Stimulated activated CD4-positive, alpha-beta T cell treated with anti-CD3 and anti-CD28 coated beads, Interleukin-12 subunit alpha, Interleukin-12 subunit beta, amount 100 ng/mL, for 4 hours (primary cell): ENCODE data around the gene CCDC159.
"Not testable (repeated sequence)": the region's sequence is repeated elsewhere in the genome, so short reads cannot be mapped to it uniquely, and the experiment has no call there.

ENCODE experiments used
- DNase-seq: peaks from one replicate; pipeline ENCODE4 v3.0.0-alpha.2; 2020

CCDC159 gene

DNA sequence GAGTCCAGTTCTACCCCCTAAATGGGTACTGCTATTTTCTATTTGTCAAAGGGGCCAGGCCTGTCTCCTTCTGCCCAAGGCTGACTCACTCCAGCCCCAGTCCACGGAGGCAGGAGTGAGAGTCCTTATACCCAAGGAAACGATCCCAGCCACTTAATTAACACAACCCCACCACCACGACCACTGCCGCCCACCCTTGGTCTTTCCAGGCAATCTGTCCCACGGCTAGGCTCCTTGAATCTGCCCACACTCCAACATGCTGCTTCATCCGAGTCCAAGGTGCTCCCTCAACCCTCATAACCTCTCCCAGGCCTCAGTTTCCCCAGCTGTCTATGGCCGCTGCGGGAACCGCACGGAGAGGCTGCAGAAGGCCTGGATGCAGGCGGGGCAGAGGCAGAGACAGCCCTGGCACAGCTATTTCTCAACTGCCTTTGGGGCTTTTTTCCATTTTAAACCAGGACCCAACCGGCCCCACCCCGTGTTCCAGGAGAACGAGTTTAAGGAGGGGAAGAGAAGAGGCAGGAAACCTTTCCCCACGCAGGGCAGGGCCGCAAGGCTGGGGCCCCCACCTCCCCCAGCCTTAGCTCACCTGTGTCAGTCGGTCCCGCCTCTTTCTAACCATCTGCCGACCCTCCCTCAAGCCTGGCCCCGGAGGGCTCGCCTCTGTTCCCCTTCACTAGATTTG is 7.6 kb upstream of the CCDC159 start:
- DNase-seq: no peak

DNA sequence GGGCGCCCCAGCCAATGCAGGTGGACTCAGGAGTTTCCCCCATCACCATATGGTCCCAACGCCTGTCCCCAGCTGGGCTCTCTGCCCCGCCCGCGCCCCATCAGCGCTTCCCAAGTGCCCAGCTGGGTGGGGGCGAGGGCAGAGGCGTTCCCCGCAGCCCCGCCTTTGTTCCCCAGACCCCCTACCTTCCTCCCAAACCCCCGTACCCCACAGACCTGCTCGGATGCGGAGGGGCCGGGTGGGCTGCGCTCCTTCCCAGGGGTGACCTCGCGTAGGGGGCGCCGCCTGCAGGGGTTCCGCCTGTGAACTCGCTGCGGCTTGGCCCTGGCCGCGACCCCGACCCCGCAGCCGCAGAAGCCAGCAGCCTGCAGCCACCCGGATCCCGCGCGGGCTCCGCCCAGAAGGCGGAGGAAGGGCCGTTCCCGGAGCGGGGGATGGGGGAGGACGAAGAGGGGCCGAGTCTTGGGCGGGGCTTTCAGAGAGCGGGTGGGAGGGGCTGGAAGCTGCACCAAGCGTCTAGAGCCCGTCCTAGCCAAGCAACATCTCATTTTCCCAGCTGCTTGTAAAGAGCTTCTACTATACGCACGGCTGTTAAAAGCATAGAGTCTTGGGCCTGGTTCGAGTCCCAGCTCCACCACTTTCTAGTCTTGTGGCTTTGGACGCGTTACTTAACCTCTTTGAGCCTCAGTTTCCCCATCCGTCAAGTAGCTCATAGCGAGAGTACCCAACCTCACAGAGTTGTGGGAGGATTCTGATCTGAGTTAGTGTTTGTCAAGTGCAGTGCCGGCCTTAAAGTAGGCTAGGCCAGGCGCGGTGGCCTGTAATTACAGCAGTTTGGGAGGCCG is 6.8 kb upstream of the CCDC159 start, which contains the start of gene RAB3D:
TSS of gene RAB3D (minus strand) at position 404 of the 845 bp plus-strand sequence. CDS start 2,258 bp downstream, outside the sequence.
- peak; percentile 85 for DNase-seq

- not testable (repeated sequence) for DNase-seq
Measured at GRCh38 chr19:11340099-11340467, 6.2 kb upstream of the CCDC159 start.

GRCh38 chr19:11342429-11342828 is 3.9 kb upstream of the CCDC159 start:
- no peak for DNase-seq

- DNase-seq: no peak
Measured at GRCh38 chr19:11345122-11345803, 1.1 kb upstream of the CCDC159 start.

GRCh38 chr19:11347546-11348039 is 1.3 kb downstream of the CCDC159 start:
- no peak for DNase-seq

GRCh38 chr19:11349171-11349570 is 2.9 kb downstream of the CCDC159 start:
- no peak for DNase-seq

DNA sequence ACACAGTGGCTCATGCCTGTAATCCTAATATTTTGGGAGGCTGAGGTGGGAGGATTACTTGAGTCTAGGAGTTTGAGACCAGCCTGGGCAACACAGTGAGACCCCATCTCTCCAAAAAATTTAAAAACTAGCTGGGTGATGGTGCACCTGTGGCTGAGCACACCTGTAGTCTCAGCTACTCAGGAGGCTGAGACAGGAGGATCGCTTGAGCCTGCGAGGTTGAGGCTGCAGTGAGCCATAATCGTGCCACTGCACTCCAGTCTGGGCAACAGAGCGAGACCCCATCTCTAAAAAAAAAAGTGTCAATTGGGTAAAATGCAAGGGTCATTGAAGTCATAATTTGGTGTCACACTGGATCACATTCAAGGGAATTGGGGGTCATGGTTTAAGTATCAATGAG is 7.8 kb downstream of the CCDC159 start:
- not testable (repeated sequence) for DNase-seq

GRCh38 chr19:11355160-11356073 is 9.1 kb downstream of the CCDC159 start, which contains the start of gene PLPPR2:
Gene PLPPR2, plus strand, starts transcription at chr19:11355432. Its CDS starts 2,242 bp downstream, at chr19:11357674.
- DNase-seq: peak; percentile 79

DNA sequence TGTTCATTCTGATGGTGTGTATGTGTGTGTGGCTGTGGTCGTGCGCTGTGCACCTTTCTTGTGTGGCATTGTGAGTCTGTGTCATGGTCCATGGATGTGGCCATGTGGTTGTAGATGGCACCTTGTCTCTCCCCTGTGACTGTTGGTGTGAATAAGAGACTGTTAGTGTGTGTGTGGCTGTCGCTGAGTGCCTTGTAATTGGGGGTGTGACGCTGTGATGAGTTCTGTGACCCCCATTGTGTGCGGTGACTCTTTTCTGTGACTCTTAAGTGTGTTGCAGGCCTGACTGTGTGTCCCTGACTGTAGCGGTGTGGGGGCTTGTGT is 9.7 kb downstream of the CCDC159 start:
- no peak for DNase-seq

GRCh38 chr19:11356676-11357550 is 10.6 kb downstream of the CCDC159 start:
- no peak for DNase-seq

DNA sequence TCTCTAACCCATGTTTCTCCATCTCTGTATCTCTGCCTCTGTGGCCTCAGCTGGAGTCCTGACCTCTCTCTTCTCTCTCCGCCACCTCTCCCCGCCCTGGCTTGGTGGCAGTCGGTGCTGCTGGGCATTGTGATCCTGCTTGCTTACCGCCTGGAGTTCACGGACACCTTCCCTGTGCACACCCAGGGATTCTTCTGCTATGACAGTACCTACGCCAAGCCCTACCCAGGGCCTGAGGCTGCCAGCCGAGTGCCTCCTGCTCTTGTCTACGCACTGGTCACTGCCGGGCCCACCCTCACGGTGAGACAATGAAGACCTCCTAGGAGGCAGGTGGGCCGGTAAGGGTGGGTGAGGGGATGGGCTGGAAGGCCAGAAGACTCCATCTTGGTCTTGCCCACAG is 13.1 kb downstream of the CCDC159 start:
- no peak for DNase-seq

GRCh38 chr19:11361037-11361770 is 14.9 kb downstream of the CCDC159 start:
- DNase-seq: no peak

GRCh38 chr19:11361771-11362731 is 15.7 kb downstream of the CCDC159 start:
- DNase-seq: no peak

- no peak for DNase-seq
Measured at GRCh38 chr19:11363881-11364280, 17.6 kb downstream of the CCDC159 start.

- no peak for DNase-seq
Measured at GRCh38 chr19:11364296-11364904, 18.1 kb downstream of the CCDC159 start.

DNA sequence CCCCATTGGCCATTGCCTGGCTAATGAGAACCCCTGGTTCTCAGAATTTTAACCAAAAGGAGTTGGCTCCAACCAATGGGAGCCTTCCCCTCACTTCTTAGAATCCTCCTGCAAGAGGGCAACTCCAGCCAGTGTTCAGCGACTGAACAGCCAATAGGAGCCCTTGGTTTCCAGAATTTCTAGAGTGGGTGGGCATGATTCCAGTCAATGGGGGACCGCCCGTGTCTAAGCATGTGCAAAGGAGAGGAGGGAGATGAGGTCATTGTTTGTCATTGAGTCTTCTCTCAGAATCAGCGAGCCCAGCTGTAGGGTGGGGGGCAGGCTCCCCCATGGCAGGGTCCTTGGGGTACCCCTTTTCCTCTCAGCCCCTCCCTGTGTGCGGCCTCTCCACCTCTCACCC is 18.6 kb downstream of the CCDC159 start:
- DNase-seq: no peak

GRCh38 chr19:11365557-11366117 is 19.3 kb downstream of the CCDC159 start:
- no peak for DNase-seq

- no peak for DNase-seq
Measured at GRCh38 chr19:11367528-11367927, 21.2 kb downstream of the CCDC159 start.
